Skeletal muscle satellite cell (primary cell): ENCODE data around the gene ZNF792.
"Not testable (repeated sequence)": the region's sequence is repeated elsewhere in the genome, so short reads cannot be mapped to it uniquely, and the experiment has no call there.

Experiments
- H3K27me3 ChIP-seq: 2 replicates; pipeline ENCODE4 v1.7.0; 2013; ENCODE audit warnings: low read length; ENCODE audit not compliant: control insufficient read depth, insufficient read depth
- H3K36me3 ChIP-seq: 2 replicates; pipeline ENCODE4 v1.7.0; 2013; ENCODE audit warnings: mild to moderate bottlenecking, control low read depth, low read length; ENCODE audit not compliant: insufficient read depth
- H3K4me1 ChIP-seq: 2 replicates; pipeline ENCODE4 v1.7.0; 2013; ENCODE audit warnings: low read length; ENCODE audit not compliant: control insufficient read depth, insufficient read depth
- H3K4me2 ChIP-seq: 2 replicates; pipeline ENCODE4 v1.7.0; 2013; ENCODE audit warnings: mild to moderate bottlenecking, low read length
- H3K4me3 ChIP-seq: 2 replicates; pipeline ENCODE4 v1.7.0; 2013; ENCODE audit warnings: low read length
- H3K9ac ChIP-seq: 2 replicates; pipeline ENCODE4 v1.7.0; 2013; ENCODE audit warnings: mild to moderate bottlenecking, low read depth, low read length, moderate library complexity
- H3K9me3 ChIP-seq: replicated peaks from 2 replicates; pipeline ENCODE4 v1.7.0; 2013; ENCODE audit warnings: mild to moderate bottlenecking, control low read depth, low read length

ZNF792 gene

DNA sequence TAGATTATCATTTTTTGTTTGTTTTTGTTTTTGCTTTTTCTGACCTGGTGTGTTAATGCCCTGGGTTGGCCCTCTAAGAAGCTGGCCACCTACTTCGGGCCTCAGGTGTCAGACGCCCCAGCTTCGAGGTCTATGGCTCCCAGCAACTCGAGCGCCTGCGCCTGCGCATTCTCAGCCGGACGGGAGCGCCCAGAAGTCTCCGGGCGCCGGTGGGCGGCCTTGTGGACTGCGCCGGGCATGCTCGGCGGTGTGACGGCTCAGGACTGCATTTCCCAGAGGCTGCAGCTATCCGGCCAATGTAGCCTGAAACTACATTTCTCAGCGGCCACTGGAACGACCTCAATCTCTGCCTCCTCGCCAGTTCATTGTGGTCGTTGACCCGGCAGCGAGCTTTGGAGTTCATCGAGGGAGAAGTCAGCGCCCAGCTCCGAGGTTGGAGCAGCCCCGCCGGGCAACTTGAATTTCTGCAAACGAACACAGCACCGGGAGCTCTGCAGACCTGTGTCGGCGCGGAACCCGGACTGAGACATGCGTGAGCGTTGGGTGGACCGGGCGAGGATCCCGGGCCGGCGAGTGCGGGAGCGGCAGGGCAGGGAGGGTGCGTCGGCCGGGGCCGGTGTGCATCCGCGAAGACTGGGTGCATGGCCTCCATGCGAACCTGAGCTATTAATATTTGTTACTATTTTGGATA lies 37.2 kb downstream of the ZNF792 start, which contains the start of gene ZNF30:
ZNF30 (plus strand) TSS at position 219 of the 691 bp plus-strand sequence. CDS start 3,045 bp downstream, outside the sequence.
- H3K36me3 ChIP-seq: no peaks in the 10 kb centered on the region
- H3K27me3 ChIP-seq: no peaks in the 10 kb centered on the region
- H3K9me3 ChIP-seq: no peaks in the 10 kb centered on the region
- H3K4me3 ChIP-seq: peak within 1 kb of the TSS; percentile 86
- H3K4me1 ChIP-seq: no peaks in the 10 kb centered on the region
- peak within 1 kb of the TSS; percentile 77 for H3K9ac ChIP-seq
- H3K4me2 ChIP-seq: peak within 1 kb of the TSS; percentile 86

DNA sequence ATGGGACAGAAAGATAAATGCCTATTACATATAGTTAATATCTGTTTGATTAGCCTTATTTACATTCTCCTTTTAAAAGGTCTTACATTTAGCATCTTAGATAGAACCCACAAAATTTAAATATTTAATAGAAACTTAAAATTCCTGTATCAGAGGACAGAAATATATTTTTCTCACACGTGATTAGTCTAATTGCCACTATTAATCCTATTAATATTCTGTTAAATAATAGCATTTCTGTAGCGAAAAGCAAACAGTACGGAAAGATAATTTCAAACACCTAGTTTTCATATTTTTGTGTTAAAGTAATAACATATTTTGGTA lies 37.7 kb downstream of the ZNF792 start:
- H3K4me2 ChIP-seq: peak overlapping the region; percentile 86
- no peaks in the 10 kb centered on the region for H3K36me3 ChIP-seq
- no peaks in the 10 kb centered on the region for H3K9me3 ChIP-seq
- H3K4me3 ChIP-seq: peak overlapping the region; percentile 86
- H3K27me3 ChIP-seq: no peaks in the 10 kb centered on the region
- no peak overlapping the region for H3K9ac ChIP-seq
- no peaks in the 10 kb centered on the region for H3K4me1 ChIP-seq

- H3K27me3 ChIP-seq: no peaks in the 10 kb centered on the region
- no peaks in the 10 kb centered on the region for H3K9me3 ChIP-seq
- H3K36me3 ChIP-seq: no peaks in the 10 kb centered on the region
- no peak overlapping the region for H3K9ac ChIP-seq
- H3K4me3 ChIP-seq: no peak overlapping the region
- H3K4me2 ChIP-seq: no peak overlapping the region
- no peaks in the 10 kb centered on the region for H3K4me1 ChIP-seq
Observed at GRCh38 chr19:34925278-34925855, 38.7 kb downstream of the ZNF792 start.

DNA sequence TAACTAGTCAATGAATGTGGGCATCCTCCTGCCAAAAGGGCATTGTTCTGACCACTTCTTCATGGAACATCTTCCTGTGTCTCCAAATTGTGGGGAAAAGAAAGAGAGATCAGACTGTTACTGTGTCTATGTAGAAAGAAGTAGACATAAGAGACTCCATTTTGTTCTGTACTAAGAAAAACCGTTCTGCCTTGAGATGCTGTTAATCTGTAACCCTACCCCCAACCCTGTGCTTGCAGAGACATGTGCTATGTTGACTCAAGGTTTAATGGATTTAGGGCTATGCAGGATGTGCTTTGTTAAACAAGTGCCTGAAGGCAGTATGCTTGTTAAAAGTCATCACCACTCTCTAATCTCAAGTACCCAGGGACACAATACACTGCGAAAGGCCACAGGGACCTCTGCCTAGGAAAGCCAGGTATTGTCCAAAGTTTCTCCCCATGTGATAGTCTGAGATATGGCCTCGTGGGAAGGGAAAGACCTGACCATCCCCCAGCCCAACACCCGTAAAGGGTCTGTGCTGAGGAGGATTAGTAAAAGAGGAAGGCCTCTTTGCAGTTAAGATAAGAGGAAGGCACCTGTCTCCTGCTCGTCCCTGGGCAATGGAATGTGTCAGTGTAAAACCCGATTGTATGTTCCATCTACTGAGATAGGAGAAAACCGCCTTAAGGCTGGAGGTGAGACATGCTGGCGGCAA lies 43.8 kb downstream of the ZNF792 start:
- H3K9me3 ChIP-seq, H3K4me2 ChIP-seq, H3K4me3 ChIP-seq, H3K9ac ChIP-seq, H3K4me1 ChIP-seq, H3K36me3 ChIP-seq, H3K27me3 ChIP-seq: not testable (repeated sequence)

DNA sequence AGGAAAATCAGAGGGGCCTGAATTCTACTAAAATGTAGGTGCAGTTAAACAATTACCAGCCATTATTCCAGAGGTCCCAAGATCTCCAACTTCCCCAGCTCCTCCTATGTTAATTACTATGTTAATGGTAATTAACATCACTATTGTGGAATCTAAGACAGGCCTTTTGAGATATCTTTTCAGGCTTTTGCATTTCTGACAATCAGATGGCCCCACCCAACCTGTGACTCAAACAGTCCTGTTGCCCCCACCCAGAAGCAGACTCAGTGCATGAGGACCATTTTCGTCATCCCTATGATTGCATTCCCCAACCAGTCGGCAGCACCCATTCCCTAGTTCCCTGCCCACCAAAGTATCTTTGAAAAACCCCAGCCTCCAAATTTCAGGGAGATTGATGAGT lies 45.8 kb downstream of the ZNF792 start:
- Histone ChIP-seq H3K36me3 (no peaks in the 10 kb centered on the region), H3K4me2 (no peak overlapping the region), H3K4me3 (no peak overlapping the region), H3K4me1 (no peaks in the 10 kb centered on the region), H3K9ac (no peak overlapping the region), H3K9me3 (peaks cover 3% of the 10 kb centered on the region), H3K27me3 (no peaks in the 10 kb centered on the region)

GRCh38 chr19:34917144-34917543 lies 46.9 kb downstream of the ZNF792 start:
- H3K4me1 ChIP-seq, H3K27me3 ChIP-seq, H3K9me3 ChIP-seq, H3K36me3 ChIP-seq, H3K4me3 ChIP-seq, H3K9ac ChIP-seq, H3K4me2 ChIP-seq: not testable (repeated sequence)

DNA sequence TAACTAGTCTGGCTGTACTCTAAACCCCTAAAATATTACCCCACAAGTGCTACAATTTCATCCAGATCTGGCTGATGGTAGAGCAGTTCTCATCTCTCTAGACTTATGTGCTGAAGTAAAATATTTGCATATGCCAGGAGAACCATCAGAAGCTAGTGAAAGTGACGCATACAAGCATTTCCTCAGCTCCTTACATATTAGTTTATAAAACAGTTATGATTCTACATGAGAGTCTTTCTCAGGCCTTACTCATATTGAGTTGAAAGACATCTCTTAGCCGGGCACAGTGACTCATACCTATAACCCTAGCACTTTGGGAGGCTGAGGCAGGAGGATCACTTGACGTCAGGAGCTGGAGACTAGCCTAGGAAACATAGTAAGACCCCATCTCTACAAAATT lies 53.3 kb downstream of the ZNF792 start:
- no peak overlapping the region for H3K9ac ChIP-seq
- no peak overlapping the region for H3K4me2 ChIP-seq
- no peaks in the 10 kb centered on the region for H3K27me3 ChIP-seq
- no peaks in the 10 kb centered on the region for H3K9me3 ChIP-seq
- H3K4me1 ChIP-seq: no peaks in the 10 kb centered on the region
- no peak overlapping the region for H3K4me3 ChIP-seq
- no peaks in the 10 kb centered on the region for H3K36me3 ChIP-seq
